ENCODE results near the gene DUS1L. TPM values are rescaled to one million over a fixed set of nuclear protein-coding genes. Genes with fewer than 3 reads are reported as not detected.

Gene DUS1L
- polyA plus RNA-seq, 1 donor: 63.4 TPM

DNA sequence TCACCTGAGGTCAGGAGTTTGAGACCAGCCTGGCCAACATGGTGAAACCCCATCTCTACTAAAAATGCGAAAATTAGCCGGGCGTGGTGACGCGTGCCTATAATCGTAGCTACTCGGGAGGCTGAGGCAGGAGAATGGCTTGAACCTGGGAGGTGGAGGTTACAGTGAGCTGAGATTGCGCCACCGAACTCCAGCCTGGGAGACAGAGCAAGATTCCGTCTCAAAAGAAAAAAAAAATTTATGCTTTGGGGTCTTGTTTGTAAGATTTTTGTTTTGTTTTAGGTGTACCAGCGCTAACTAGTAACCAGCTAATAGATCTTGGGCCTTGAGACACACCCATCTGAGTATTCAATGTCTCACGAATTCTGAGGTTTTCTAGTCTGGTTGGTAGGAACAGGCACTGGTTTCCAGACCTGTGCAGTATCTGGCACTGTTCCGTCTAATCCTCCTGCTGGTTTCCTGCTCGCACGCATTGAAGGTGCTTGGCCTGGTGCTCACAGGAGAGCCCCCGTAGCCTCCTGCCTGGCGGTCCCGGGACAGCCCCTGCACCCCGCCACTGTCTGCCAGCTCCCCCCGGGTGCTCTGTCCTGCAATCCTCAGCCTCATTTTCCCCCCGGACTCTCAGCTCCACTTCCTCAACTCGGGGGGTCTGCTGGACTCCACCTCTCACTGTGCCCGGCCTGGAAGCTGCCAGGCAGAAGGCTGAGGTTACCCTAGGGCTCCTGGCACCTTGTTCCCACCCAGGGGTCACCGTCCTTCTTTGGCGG is 10.6 kb upstream of the DUS1L start:
- DNase-seq: no peak

DNA sequence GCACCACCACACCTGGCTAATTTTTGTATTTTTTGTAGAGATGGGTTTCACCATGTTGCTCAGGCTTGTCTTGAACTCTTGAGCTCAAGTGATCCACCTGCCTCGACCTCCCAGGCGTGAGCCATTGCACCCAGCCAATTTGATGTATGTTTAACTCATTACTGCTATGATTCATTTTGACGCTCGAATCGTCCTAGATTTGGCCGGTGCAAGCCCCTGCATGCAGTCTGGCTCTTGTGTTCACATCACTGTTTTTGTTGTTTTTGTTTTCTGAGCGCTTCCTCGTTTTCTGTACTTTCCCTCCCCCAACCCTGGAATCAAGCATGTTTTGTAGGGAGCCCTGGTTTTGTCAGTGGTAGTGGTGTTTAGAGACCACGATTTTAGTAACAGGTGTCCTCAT is 7.8 kb upstream of the DUS1L start:
- no peak for DNase-seq

DNA sequence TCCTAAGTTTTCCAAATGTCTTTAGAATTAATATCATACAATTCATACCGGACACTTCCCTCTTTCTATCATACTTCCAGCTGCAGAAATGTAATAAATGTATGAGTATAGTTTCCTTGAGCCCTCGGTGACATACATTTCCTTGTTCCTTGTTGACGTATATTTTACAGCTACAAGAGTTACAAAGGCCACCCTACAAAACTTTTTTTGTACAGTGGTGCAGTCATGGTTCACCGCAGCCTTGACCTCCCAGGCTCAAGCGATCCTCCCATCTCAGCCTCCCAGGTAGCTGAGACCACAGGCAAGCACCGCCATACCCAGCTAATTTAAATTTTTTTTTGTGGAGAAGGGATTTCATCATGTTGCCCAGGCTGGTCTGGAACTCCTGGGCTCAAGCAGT is 7.2 kb upstream of the DUS1L start:
- DNase-seq: no peak

DNA sequence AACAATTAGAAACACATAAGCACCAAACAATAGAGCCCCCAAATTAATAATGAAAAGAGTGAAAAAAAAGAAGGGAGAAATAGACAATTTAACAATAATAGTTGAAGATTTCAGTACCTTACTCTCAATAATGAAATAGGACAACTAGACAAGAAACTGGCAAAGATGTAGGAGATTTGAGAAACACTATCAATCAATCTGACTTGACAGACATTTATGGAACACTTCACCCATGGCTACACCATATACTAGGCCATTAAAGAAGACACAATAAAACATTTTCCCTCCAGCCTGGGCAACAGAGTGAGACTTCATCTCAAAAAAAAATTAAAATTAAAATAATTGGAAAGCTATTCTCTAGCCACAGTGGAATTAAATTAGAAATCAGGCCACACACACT is 5.0 kb upstream of the DUS1L start:
- DNase-seq: no peak

DNA sequence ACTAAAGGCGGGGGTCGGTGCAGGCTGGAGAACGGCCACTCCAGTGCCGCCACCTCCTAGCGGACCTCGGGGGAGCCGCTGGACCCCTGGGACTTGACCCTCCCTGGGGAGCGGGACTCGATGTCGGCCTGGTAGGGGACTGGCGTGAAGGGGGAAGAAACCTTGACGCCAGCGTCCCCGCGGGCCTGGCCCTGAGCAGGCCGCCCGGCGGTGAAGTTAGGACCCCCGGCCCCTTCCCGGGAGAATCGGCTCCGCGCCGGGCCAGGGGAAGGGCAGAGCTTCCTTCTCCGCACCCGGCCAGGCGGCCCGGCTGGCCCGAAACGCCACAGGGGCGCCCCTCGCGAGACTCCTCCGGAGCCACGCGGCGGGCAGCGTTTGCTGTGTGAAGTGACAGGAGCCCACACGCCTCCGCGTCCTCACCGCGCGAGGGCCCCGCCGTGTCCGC is 389 bp downstream of the DUS1L start:
- DNase-seq: no peak

DNA sequence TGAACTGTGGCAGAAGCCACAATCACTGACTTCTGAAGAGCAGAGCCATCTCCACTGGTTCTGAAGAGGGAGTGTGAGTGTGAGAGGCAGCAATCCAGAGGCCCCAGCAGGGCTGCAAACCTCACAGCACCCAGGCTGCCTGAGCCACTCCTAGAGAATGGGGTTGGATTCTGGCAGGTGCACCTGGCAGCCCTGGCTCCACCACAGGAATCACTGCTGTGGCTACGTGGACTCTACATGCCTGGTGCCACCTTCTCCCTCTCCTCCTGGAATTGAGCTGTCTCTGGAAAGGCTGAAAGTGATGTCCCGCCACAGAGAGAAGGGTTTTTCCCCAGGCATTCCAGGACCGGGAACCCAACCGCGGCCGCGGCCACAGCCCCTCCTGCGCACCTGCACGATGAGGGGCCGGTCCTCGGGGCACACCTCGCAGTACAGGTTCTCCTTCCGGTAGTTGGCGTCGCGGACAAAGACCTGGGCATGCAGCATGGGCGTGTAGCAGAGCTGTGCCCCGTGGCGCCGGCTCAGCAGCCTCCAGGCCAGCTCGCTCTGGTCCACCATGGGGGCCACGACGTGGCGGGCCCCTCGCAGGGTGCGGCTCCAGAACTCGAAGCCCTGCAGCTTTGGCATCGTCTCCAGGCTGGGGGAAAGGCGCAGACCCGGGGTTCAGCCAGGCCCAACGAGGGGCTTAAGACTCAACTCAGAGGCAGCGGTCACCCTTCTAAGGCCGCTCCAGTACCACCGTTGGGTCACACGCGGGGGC is 991 bp downstream of the DUS1L start:
- no peak for DNase-seq

DNA sequence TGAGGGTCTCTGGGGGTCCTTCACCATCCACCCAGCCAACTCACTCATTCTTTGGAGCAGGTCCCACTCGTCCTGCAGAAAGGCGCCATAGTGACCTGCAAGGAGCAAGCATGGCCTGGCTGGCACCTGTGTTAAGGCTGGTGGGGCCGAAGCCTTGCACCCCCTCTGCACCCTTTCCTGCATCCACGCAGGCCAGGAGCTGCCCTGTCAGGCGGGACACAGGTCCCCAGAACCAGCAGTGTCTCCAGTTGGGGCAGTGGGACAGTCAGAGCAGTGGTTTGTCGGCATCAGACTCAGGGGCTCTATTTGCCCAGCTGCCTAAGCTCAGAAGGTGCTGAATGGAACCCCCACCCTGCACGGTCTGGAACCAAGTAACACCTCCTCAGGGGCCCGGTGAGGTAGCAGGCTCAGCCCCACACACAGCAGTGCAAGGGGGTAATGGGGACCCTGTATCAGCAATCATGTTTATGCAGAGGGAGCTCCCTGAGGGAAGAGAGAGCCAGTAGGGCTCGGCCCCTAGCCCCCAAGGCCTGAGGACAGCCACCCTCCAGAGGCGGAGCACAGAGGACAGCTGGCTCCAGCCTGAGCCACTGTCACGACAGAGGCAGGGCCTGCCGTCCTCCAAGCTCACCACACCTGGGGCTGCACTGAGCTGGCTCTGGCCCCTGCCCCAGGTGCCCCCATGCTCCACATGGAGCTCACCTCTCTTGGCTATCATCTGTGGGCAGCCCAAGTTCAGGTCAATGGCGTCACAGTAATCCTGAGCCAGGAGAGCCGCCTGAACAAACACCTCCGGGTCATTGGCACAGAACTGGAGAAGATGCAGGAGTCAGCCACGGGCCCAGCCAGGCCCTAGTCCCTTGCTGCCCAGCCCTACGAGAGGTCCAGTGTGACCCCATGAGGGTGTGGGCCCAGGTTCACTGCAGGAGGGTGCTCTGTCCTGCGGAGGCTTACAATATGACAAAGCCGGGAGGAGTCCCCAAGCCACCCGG is 1.9 kb downstream of the DUS1L start:
- DNase-seq: no peak

DNA sequence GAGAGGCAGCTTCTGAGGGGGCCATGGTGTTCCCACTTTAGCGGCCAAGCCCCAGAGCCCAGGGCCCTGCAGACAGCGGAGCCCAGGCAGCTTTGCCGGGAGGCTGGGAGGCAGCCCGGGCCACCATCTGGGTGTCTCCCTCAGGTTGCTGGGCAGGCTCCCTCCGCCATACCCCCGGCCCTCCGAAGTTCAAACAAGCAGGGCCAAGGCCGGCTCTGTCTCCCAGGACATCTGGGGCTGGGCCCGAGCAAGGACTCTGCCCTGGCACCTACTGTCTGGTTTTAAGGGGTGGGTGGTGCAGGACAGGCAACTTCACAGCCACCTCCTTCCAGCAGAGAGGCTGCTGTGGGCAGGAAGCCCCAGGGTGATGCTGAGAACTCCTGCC is 2.6 kb downstream of the DUS1L start:
- DNase-seq: no peak

DNA sequence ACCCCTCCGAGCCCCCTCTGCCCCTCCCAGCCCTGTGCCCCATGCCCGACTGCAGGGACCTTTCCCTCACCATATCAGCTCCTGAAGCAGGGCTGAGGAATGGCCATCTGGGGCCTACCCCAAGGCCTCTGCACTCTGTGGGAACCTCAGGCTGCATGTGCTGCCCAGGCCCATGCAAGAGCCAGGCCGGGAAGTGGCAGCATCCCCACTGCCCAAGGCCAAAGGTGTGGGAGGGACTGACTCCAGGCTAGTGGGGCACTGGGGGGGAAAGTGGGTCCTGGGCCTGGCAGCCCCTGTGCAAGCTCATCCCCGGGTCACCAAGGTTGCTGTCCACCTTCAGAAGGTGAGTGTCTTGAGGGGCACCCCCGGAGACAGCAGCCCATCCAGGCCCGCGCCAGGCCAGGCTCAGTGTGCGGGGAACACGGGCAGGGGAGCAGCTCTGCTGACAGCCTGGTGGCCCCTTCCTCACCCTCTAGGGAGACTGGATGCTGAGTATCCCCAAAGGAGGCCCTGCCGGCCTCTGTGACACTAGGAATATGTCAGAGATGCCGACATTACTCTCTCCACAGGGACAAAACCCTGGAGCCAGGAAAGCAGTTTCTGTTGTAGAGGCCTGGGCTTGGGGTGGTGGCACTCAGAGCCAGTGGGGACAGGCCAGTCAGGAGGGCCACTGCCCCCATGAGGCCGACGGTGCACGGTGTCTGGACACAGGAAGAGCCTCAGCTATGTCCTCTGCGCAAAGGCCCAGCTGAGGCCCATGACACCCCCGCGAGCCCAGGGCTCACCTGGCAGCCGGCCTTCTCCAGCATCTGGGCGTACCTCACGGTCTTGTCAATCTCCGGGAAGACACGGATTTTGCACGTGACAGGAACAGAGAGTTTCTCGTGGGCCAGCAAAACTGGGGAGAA is 3.3 kb downstream of the DUS1L start:
- no peak for DNase-seq

DNA sequence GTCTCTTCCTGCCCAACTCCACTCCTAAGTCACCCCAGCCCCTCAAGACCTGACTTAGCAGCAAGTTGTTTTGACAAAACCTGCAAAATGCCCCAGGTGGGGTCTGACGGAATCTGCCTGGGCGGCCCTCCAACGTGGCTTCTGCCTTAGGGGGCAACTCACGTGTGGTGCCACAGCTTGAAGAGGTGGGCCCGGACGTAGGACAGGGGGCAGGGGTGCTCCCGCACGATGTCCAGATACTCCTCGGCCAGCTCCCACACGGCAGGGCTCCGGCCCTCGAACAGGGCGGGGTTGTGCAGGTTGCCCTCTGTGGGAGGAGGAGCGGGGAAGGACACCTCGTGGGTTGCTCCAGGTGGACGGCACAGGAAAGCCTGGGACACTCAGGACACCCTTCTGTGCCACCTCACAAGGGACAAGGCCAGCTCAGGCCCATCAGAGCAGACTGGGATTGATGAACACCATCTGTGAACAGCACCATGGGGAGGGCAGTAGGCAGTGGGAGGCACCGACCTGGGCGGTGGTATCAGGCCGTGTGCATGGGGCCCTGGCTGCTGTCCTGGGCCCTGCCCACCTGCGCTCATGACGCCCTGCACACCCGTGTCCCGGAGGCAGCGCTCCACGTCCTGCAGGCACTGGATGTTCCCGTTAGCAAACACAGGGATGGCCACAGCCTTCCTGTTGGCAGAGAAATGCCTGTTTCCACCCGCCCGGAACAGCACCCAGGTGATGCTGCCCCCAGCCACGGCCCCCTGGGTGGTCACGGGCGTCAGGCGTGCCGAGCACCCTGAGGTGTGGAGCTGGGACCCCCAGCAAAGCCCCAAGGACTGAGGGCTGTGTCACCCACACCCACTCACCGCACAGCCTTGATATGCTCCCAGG is 4.3 kb downstream of the DUS1L start:
- no peak for DNase-seq

DNA sequence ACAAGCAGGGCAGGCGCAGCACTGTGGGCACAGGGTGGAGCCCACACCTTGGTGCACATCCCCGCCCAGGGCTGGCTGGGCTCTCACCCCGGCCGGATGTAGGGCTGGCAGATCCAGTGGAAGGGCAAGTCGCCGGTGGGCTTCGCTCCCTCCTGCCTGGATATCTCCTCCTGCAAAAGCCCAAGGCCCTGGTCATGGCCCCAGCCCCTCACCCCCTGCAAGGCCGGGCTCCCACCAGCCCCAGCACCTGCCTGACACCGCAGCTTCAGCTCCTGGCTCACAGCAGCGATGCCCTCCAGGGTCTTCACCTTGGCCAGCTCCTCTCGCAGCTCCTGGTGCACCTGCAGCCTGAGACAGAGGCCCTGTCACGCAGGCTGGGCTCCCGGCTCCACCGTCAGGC is 5.0 kb downstream of the DUS1L start:
- no peak for DNase-seq

DNA sequence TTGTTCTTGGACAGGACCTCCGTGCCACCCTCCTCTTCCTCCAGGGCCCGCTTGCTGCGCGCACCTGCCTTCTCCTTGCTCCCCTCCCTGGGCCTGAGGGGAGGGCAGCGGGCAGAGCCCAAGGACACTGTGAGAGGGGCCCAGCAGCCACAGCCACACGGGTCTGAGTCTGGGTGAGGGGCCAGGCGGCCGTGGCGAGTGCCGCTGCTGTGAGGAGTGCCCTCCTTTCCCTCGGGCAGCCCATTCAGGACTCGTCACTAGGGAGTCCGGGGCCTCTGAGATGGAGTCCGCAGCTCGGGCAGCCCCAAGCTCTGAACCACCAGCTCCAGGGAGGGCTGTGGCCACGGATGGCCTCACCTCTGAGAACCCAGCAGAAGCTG is 5.6 kb downstream of the DUS1L start:
- no peak for DNase-seq

DNA sequence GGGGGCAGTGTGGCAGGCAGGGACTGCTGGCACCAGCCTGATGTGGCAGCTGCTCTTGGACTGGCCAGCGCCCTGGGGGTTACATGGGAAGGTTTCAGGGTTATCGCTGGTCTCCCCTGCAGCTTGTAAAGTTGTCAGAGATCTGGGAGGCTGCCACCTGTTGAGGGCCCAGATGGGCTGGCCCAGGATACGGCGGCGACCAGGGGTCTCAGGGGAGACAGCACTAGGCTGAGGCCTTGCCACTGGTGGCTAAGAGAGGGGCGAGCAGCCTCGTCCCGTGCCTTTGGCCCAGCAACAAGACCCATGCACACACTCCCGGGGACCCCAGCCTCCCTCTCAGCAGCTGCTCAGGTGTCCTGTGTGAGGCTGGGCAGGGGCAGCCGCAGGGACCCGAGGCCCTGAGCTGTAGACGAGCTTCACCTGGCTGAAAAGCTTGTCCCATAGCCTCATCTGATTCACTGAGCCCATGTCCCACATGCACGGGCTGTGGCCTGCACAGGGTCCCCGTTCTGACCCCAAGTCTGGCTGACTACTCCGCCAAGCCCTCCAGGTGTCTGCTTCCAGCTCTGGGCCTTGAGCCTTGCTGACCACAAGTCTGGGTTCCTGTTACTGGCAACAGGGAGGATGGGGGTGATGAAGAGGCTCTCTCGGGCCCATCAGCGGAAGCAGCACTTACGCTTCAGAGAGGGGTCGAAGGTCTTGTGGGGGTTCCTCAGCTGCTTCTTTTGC is 6.2 kb downstream of the DUS1L start:
- DNase-seq: no peak

DNA sequence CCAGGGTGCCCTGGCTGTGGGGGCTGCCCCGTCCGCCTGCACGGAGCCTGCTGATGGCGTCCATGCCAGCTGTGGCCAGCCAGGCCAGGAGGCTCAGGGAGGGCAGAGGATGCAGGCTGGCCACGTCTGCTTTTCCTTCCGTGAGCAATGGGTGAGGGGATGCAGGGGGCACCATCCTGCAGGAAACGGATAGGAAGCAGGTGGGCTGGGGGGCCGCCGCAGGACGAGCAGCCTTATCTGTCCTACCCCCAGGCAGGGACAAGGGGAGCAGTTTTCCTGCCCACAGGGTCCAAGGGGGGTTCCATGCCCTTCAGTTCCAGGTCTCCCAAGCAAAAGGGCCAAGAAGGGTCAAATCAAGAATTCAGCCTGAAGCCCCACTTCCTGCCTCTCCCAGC is 6.8 kb downstream of the DUS1L start:
- no peak for DNase-seq

DNA sequence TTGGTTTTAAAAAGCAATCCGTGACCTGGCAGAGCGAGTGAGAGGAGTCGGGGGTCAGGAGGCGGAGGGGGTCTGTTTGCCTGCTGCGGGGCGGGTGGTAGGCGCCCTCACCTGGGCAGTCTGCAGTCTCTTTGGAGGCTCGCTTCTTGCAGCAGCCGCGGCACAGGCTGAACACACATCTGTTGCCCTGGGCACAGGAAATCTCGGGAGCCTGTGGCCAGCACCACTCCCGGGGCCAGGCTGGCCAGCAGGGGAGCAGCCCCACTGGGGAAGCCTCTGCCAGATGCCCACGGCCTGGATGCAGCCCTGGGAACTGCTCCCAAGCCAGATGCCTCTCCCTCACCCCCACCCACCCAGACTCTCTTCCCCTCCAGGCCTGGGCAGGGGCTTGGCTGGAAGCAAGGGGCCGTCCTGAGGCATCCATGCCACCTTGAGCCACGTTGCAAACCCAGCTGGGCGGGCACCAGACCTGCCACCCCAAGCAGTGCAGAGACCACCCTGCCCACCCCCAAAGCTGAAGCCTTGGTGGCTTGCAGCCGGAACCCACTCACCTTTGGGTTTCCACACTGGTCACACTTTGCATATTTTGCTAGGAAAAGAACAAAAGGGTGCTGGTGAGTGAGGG is 7.3 kb downstream of the DUS1L start:
- DNase-seq: no peak

DNA sequence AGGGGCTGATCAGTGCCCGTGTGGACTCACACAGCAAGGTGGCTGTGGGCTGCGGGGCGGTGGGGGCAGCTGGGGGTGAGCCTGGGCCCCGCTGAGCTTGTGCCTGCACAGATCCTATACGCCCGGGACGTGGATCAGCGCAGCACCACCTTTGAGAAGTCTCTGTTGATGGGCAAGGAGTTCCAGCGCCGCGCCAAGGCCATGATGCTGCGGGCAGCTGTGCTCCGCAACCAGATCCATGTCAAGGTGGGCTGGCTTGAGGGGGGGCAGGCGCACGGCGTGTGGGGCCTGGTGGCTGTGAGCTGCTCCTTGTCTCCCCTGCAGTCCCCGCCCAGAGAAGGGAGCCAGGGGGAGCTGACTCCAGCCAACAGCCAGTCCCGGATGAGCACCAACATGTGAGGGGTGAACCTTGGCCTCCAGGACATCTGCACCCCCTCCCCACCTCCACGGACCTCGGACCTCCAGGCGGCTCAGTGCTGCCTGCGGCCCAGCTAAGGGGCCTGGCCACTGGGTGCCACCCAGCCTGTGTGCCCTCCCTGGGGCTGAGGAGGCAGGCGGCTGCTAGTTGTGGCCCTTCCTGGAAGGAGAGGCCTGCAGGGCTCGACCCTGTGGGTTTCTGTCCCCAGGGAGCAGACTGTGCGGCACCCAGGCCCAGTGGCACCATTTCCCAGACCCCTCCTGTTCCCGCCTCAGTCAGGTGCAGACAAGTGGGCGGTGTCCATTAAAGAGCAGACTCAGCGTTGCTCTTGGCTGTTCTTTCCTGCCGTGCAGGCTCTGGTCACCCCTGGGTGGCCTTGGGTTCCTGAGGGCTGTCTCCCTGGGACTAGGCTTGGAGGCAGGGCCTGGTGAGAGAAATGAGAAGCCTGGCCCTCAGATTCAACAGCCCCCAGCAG is 8.6 kb downstream of the DUS1L start:
- DNase-seq: no peak

DNA sequence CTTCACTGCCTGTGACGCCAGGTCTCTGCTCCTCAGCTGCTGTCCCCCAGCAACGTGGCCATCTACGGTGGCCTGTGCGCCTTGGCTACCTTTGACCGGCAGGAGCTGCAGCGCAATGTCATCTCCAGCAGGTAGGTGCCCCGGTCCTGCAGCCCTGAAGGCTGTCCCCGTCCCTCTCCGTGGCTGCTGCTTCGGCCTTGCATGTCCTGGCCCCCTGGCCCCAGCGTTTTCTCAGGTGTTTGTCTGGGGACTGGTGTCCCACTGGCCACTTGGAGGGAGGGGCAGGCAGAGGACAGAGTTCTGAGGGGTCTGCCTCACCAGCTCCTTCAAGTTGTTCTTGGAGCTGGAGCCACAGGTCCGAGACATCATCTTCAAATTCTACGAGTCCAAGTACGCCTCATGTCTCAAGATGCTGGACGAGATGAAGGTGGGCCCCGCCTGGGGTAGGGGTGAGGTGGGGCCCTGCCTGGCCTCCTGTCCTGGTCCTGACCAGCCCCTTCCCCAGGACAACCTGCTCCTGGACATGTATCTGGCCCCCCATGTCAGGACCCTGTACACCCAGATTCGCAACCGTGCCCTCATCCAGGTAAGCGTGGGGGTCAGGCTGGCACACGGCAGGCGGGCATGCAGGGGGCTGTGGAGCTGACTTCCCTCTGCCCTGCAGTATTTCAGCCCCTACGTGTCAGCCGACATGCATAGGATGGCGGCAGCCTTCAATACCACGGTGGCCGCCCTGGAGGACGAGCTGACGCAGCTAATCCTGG is 9.5 kb downstream of the DUS1L start:
- no peak for DNase-seq
